Stimulated activated CD8-positive, alpha-beta memory T cell treated with anti-CD3 and anti-CD28 coated beads, Interleukin-7, amount 100 ng/mL, for 24 hours (primary cell): ENCODE measurements around the gene UBR4.

Source experiments
- DNase-seq: peaks from one replicate; pipeline ENCODE4 v3.0.0-alpha.2; 2020; ENCODE audit warnings: low read depth

The UBR4 gene

DNA sequence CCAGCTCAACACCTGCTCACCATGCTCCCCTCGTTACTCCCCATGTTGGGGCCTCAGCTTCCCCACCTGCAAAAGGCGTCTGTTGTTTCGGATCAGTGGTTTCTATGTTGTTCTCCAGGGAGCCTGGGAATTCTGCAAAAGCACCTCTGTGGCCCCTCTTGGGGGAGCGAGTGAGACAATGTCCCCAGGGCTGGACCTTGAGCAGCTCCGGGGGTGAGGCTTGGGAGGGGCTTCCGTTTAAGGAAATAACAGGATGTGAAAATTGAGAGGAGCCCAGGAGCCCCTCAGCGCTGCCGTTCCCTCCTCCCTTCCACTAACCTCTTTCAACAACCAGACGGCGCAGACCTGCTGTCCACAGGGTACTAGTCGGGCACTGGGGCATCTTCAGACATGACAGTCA is 155.1 kb downstream of the UBR4 start:
- no peak for DNase-seq

DNA sequence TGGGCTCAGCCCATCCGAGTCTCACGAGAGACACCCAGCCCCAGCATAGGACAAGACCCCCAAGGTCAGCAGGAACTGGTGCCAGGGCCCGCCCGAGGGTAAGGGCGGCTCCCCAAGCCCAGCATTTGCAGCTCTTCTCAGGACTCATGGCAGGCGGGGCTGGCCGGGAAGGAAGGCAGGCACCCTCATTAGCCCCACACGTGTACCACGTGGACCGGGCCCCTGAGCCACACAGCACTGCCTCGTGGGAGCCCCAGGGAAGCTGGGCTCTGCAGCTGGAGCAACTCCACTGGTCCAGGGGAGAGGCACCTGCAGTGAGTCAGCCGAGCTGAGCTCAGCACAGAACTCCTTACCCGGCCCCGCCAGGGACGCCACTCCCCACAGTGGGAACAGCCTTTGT is 155.8 kb downstream of the UBR4 start:
- no peak for DNase-seq

DNA sequence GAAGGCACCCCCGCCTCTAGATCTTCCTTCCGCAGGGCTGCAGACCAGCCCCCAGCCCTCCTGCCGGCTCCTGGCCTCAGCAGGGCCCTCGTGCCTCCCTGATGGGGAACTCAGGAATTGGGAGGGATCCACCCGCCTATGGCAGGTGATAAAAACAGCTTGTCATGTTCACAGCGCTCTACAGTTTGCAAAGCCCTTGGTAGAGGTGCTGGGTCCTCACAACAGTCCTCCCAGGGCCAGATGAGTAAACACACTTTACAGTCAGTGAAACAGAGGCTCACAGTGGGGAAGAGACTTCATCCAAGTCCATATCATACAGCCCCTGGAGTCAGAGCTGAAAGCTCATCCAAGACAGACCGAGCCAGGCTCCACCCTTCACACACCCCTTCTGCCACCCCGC is 156.6 kb downstream of the UBR4 start:
- no peak for DNase-seq

DNA sequence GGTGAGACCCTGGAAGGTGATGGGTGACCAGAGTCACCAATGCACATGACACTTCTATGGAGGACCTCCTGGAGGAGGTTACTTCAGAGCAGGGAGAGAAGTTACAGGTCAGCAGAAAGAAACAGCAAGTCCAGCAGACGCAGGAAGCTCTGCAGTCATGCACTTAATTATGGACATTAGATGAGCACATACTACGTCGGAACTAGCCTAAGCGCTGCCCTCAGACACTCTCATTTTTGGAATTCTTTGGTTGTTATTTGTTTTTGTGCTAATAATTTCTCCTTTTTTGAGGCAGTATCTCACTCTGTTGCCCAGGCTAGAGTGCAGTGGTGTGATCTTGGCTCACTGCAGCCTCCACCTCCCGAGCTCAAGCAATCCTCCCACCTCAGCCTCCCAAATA is 160.3 kb downstream of the UBR4 start:
- DNase-seq: no peak

DNA sequence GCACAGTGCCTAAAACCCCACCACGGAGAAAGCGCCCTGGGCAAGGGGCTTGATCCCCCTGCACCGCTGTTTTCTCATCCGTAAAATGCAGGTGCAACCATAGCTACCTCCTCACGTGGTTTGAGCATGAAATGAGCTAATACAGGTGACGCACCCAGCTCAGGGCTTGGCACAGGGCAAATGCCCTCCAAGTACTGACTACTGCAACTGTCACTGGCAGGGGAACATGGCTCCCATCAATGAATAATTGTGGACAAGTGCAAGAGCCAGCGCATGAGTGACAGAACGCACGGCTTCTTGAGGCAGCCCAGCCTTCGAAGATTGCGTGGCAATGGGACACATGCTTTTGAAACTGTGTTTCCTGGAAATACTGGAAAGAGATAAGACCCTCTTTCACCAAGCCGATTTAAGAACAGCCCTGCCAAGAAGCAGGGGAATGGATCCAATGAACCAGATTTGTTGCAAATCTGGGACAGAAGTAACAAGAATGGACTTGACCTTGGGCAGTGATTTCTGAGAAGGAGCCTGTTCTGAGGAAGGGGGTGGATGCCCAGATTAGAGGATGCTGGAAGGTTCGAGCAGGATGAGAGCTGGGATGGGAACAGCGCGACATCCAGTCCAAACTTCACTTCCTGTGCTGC is 160.8 kb downstream of the UBR4 start:
- DNase-seq: no peak

DNA sequence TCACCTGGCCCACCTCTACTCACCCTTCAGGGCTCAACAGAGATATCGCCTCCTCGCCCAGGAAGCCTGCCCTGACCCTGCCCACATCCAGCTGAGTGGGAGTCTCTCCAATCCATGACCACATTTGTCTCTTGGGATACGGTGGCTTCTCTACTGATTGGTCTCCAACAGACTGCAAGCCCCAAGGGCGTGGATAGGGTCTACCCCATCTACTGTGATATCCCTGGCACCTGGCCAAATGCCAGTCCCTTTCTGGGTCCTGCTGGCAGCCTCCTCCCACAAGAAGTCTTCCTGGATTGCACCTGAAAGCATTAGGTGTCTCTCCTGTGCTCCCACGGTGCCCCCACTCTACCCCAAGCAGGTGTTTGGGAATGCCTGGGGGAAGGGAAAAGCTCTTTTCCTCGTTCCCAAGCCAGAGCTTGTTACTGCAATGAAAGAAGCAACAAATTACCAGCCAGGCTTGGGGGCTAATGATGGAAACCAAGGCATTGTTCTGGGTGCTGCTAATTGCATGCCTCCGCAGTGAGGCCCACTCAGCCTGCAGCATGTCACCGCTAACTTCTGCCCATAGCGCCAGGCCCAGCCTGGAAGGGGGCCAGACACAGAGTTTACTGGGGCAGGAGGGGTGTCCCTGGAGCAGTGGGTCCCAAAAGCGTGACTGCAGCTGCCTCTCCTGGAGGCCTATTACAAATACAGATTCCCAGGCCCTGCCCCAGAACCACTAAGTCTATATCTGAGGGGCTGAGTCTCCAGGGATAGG is 162.9 kb downstream of the UBR4 start:
- no peak for DNase-seq

DNA sequence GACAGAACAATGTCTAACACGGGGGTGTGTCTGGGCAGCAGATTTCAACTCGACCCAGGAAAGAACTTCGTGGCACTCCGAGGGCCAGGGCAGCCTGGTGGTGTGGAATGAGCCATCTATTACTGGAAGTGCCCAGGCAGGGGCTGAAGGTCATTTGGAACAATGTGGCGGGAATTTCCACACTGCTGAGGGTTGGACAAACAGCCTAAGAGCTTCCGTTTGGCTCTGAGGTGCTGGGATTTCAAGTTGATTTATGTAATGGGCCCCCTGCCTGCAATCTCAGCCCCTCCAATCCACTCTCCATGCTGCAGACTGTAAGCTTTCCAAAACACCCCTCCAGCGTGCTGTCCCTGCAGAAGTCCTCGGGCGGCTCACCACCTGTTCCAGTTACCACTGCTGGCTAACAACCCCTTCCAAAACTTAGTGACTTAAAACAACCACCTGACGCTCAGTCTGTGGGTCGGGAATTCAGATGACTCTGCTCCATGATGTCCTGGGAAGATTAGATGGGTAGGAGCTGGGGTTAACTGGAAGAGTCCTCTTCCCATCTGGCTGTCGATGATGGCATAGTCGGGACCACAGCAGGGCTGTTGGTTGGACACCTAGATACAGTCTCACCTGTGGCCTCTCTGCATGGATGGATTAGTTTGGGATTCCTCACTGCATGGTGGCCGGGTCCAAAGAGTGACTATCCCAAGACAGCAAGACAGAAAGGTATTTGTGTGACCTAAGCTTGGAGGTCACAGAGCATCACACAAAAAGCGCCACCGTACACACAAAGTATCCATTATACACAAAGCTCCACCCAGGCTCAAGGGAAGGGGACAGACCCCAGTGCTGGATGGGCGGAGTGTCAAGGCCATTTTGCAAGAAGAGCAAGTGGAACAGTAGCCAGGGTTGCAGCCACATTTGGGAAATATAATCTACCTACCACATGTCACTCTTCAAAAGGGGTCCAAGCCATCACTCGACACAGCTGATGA is 163.9 kb downstream of the UBR4 start:
- no peak for DNase-seq

DNA sequence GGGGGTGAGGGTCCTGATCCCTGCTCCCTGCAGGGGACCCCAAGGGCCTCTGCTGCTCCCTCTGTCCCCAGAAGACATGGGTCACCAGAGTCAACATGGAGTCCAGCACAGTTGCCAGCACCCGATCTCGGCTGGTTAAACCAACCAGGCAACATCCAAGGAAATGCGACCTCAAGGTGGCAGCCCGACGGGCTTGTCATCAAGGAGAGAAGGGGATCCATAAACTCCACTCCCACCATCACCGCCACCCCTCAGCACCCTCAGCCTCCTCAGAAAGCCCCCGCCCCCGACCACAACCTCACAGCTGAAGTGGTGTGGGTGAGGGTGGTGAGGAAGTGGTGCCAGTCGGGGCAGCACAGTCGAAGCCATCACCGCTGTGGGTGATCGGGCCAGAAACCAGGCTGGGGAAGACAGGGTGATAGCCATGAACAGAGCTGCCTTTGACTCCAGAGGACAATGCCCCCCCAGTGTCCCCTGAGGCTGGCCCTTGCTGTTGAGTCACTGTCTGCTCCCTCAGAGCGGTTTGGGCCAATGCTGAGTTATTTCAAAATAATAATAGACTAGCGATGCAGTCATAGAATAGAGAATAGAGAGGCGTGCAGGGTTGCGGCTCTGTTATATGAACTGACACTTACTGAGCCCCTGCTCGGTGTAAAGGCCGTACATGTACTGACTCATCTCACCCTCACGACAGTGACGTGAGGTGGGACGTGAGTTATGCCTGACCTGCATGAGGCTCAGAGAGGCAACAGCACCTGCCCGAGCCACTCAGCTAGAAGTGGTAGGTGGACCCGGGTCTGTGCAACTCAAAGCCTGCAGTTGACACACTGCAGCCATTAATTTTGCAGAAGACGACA is 164.9 kb downstream of the UBR4 start:
- DNase-seq: no peak

DNA sequence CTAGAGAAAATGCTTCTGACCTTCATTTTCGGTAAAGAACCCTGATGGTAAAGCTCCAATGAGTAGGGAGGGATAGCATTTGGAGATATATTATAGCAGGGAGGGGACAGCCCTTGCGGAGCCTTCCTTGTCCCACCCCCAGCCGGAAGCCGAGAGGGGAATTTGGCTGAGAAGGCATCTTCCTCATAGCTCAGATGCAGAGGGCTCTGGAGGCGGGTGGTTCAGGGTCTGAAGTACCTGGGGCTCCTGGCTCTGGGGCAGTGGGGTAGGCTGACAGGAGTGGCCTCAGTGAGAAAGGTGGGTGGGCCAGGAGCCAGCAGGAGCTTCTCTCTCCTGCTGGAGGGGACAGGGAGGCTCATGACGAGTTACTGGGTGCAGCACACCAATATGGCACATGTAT is 165.6 kb downstream of the UBR4 start:
- no peak for DNase-seq

DNA sequence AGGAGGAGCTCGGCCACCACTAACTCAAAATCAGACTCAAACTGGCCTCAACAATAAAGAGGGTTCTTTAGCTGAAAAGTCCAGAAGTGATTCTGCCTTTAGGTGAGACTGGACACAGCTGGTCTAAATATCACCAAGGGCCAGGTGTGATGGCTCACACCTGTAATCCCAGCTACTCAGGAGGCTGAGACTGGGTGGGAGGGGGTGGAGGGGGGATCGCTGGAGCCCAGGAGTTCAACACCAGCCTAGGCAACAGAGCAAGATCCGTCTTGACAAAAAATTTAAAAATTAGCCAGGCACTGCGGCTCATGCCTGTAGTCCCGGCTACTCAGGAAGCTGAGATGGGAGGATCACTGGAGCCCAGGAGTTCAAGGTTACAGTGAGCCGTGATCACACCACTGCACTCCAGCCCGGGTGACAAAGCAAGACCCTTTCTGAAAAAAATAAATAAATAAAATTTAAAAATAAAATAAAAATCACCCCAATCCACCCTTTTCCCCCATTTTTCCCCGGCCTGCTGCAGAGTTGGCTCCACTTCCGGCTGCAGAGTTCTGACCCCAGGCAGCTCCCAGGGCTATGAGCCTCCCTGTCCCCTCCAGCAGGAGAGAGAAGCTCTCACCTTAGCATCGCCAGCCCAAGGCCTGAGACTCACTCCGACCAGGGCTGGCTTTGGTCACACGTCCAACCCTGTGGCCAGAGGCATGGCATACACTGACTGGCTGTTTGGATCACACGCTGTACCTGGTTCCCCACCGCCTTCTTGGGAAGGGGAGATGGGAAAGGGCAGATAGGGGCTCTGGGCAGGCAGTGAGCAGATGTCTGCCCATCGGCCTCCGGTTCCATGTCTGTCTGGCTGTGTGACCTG is 166.3 kb downstream of the UBR4 start:
- DNase-seq: no peak

DNA sequence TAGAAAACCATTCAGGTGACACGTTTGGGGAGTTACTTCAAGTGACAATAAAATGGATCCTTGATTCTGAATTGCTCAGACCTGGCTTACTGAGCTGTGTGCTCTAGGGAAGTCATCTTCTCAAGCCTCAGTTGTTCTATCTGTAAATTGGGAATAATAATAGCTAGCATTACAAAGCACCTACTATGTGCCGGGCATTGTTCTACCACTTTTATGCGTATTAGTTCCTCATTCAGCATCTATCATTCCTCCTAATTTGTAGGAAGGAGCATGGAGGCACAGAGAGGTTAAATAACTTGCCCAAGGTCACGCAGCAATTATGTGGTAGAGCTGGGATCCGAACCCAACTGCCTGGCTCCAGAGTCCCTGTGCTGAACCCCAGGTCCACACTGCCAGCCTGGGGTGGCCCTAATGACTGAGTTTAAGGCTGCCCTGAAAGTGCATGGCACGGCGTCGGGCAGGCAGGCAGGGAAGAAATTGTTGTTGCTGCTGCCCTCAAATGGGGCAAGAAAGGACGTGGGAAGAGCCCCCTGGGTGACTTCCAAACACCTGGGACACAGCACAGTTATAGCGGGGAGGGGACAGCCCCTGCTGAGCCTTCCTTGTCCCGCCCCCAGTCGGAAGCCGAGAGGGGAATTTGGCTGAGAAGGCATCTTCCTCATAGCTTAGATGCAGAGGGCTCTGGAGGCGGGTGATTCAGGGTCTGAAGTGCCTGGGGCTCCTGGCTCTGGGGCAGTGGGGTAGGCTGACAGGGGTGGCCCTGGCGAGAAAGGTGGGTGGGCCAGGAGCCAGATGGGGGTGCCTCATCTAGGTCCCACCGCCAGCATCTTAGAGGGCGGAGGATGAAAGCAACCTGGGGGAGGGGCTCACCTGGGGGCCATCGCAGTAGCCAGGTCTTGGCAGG is 167.1 kb downstream of the UBR4 start:
- no peak for DNase-seq

DNA sequence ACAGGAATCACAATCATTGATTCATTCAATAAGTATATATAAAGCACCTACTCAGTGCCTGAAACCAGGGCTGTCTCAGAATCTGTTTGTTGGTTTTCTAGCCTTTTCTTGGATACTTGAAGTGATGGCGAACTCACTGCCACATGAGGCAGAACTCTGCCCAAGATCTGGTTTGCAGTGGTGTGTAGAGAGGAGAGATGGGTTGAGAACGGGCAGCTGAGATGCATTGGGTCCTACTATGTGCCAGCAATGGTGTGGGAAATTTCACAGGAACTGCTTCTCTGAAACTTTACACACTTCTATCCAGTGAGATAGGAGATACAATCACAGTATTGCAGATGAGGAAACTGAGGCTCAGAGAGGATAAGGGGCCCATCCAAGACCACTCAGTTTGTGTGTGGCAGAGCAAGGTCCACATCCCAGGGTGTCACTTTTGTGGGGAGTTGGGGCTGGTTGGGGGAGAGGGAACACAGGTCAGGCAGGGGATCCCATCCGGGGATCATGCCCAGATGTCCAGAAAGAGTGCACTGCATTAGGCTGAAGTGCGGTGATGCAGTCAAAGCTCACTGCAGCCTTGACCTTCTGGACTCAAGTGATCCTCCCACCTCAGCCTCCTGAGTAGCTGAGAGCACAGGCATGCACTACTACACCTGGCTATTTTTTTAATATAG is 169.9 kb downstream of the UBR4 start:
- no peak for DNase-seq

DNA sequence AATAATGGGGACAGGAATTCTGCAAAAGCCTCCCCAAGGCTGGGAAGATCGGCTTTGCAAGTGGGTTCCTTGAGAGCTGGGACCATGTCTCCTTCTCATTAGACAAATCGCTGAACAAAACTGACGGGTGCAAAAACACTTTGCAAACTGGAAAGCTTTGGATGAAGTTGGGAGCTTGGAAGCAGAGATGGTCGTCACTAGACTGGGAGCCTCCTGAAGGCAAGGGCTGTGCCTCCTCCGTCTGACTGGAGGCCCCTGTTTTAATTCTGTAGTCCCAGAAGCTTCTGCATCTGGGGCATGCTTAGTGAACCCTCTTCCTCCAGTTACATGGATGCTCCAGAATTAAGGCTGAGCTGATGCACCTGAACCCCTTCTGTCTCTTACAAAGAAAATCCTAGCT is 171.3 kb downstream of the UBR4 start:
- DNase-seq: no peak

DNA sequence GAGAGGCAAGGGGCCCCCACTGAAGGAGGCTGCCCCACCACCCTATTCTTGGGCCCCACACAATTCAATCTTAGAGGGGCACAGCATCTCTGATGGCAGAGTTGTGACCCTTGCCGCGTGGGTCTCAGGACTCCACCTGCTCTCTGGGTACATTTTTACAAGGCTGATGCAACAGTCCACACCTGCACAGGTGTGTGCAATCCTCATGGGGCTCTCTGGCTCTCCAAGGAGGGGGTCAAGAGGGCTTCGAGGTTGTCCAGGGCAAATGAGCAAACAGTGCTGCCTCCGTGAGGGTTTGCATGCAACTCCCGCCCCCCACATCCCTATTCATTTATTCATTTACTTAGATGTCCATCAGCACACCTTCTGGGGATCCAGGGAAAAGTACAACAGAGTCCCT is 172.0 kb downstream of the UBR4 start:
- DNase-seq: no peak

DNA sequence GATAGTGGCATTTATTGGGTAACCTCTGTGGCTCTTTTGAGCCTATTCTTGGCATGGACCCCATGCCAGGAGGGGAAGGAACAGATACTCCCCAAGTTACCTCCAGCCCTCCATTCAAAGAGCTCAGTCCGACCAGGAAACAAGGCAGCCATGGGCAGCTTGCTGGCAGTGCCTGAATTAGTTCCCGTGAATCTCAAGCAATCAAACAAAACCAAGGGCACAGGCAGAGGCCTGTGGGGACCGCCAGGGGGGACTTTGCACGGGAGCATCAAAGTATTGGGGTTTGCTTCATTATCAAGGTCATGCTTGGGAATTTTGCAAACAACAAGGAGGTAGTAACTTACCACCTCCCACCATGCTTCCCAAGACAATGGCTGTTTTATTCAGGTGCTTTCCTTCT is 172.4 kb downstream of the UBR4 start:
- no peak for DNase-seq

DNA sequence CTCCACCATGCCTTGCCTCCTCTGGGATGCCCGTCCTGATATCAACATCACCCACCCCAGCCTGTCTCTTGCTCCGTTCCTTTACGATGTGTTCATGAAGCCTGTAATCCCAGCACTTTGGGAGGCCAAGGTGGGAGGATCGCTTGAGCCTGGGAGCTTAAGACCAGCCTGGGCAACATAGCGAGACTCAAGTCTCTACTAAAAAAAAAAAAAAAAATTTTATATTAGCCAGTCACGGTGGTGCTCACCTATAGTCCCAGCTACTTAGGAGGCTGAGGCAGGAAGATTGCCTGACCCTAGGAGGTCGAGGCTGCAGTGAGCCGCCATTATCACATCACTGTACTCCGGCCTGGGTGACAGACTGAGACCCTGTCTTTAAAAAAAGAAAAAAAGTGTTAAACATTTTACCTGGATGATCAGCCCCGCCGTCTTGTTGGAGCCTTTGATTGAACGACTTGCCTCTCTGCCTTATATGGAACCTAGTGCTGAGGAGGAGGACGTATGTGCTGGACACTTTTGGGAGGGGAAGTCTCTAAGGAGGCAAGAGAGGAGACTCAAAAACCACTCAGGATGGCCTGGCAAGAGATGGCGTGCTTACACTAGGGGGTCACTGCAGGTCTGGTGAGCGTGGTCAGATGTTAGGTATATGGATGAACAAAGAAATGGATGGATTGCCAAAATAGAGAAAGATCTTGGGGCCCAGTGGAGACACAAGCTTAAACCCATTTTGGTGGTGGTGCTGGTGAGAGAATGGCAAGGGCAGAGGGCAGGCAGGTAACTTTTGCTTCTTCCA is 173.1 kb downstream of the UBR4 start:
- no peak for DNase-seq

DNA sequence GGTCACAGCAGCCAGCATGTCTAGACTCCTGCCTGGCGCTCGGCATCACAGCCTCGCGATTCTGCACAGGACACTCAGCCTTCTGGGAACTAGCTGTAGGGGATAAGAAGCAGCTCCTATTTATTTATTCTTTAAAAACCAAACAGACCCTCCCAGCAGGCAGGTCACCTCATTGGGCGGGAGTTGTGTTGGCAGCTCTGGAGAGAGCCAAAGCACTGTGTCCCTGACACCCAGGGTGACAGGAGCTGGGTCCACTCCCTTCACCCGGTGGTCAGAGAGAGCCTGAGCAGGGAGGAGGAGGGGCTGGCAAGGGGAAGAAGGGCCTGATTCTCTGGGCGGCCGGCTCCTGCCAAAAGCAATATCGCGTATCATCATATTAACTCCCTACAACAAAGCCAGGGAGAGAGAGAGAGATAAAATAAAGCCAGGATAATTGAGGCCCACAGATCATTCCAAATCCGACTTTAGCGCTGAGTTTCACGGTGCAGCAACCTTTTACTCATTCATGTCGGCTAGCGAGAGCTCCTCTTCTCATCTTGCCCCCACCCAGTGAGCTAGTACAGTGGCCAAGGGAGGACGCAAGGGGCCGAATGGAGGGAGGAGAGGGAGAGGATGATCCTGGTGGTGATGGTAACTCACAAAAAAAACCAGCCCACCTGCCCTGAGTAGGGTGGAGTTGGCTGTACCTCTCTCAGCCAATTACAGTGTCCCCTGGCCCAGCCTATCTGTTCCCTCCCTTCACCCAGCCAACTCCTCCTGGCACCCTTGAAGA is 173.8 kb downstream of the UBR4 start:
- DNase-seq: no peak
